Cardiac septum (tissue), 1 donor: ENCODE results near the gene ZNF148. TPM values are rescaled to one million over a fixed set of nuclear protein-coding genes. Genes with fewer than 3 reads are reported as not detected.

Experiments
- DNase-seq: peaks from one replicate; pipeline ENCODE4 v3.0.0-alpha.2; 2020; ENCODE audit warnings: low spot score
- intact Hi-C: fragments of 100-400 bp; cut with DNase I; formaldehyde crosslinking; loops from one replicate; pipeline ENCODE4 v1.14.0; 2022
- total RNA-seq: library from RNA; stranded (reverse); fragmentation: NEBNext Ultra II Directional; extraction: Animal tissue kit (Norgen Biotek cat#: 25700); gene quantifications from one replicate; pipeline ENCODE4 v1.2.1, GENCODE V29; 2021
- donor health status: DM: no; HTN: no; CAD: no.

Gene ZNF148
- total RNA-seq, 1 donor from 2014 or later, result 44.2 TPM

DNA sequence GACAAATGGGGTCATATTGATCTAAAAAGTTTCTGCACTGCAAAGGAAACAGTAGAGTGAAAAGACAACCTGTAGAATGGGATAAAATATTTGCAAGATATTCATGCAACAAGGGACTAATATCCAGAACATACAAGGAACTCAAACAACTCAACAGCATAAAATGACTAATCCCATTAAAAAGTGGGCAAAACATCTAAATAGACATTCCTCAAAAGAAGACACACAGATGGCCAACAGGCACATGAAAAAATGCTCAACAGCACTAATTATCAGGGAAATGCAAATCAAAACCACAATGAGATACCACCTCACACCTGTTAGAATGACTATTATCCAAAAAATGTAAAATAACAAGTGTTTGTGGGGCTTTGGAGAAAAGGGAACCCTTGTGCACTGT is 171.4 kb downstream of the ZNF148 start:
- intact Hi-C loops, result no loop called here

DNA sequence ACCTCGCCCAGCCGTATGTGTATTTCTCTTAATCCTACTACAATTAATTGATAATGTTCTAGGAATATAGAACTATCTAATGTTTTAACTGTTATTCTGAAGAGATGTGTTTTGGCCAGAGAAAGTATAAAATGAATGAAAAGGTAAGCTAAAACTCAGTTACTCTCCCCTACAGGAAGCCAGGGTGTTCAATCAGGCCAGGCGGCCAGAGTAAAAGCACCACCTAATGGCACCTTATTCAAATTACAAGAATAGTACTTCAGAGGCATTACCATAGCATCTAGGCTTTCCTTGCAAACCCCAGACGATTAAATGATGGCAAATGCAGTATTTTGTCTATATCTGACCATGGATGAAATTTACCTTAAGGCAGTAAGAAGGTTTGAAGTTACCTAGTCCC is 172.9 kb downstream of the ZNF148 start:
- intact Hi-C loops, result no loop called here
- DNase-seq, result no peak

More for the DNA sequence above, 171.4 kb downstream of the ZNF148 start:
- no peak for DNase-seq

DNA sequence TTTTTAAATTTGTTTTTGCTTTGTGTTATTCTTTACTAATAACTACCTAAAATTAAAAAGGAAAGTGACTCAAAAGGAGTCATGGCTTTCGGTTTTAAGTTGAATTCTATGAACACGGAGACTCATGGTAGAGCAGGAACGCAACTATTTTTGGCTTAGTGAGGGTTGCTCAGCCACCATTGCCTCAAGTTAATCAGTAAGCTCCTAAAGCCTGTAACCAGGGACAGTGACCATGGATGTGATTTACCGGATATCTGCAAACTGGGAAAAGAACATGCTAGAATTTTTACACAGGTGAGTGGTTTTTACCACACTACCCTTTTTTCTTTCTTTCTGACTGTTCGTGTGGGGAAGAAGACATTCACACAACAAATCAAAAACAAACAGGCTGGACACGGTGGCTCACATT is 174.4 kb downstream of the ZNF148 start:
- intact Hi-C loops, result no loop called here
- DNase-seq, result no peak

DNA sequence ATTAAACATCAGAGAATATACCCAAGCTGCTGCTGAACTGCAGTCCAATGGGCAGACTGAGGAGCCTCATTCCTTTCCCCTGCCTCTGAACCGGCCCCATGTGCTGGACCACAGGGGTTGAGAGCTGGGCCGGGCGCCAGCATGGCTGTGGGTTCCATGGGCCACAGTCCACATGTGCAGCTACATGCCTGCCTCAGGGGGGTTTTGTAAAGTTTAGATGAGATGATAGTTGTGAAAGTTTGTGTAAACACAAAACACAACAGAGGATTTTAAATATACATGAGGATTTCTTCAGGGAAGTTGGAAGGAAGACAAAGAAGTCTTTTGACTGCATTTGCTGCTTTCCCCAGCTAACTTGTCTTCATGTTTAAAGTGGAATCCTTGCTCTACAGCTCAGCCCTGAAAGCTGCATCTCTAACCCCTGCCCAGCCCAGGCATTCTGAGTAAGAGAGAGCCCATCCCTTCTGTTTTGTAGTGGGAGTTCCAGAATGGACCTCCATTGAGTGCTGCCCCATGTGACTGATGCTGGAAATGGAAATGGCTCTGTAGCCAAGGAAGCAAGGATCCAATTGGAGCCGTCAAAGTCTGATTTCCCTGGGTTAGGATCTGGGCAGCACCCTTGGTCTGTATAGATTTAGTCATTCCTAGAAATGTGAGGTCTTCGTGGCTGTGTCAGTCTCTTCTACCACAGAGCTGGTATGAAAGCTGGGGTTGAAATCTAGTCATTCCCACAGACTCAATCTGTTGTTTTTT is 180.1 kb downstream of the ZNF148 start:
- DNase-seq, result no peak
- intact Hi-C loops, result no loop called here

DNA sequence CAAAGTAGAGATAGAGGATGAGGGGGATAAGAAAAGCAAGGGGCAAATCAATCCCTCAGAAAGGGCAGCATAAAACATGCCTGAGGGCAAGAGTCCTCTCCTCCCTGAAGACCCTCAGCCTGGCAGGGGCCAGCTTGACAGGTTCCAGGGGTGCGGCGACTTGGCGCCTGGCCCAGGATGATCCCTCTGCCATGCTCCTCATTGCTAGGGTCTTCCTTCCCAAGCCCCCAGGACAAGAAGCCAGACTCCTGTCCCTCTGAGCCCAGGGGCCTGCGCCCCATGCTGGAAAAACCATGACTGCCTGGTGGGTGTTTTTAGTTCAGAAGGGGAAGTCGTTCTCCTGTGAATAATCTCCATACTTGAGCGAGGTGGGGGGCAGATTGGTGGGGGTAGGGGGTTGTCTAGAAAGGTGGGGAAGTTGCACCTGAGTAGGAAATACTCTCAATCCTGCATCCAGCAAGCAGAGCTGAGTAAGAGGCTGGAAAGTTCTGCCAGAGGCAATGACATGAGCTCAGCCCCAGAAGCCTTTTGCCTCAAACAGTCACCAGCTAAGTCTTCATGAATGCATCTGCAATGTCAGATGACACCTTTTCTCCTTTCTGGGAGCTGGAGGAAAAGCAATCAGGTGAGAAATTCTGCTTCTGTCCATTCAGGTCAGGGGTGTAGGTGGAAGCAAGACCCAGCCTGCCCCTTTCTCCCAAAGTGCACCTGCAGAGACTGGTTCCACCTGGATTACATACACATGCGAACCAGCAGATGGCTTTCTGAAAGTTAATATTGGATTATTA is 180.9 kb downstream of the ZNF148 start:
- intact Hi-C loops, result no loop called here

DNA sequence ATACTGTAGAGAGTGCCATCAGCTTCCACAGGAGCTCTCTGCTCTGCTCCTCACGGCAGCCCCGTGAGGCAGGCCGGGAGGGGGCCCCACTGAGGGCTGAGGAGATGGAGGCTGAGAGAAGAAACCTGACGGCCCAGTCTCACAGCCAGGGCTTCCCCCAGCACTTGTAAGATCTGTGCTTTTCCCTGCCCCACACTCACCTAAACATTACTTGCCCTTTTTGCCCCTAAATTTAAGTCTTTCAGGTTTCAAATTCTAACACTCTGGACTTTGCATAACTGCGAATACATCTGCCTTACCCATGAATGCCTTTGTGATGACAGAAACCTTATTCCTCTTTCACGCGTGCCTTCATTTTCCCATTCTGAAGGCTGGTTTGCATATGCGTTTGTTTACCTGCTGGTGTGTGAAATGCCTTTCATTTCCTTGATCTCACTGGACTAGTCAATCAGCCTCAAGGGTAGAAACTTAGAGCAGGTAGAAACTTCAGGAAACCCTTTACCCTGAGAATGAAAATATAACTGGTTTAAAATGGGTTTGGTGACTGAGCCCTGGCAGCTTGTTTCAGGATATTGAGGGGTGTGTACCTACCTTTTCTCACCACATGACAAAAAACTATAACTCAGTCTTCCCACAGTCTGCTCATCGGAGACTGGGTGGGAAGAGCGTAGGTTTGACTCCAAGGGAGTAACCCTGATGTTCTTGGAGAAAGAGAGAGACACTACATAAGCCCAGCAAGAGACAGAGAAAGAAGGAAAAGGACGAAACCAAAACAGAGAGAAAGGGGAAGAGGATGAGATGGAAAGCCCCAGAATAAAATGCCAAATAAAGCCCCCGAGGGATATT is 182.7 kb downstream of the ZNF148 start:
- intact Hi-C loops, result no loop called here
- no peak for DNase-seq

More for the DNA sequence above, 180.9 kb downstream of the ZNF148 start:
- no peak for DNase-seq

DNA sequence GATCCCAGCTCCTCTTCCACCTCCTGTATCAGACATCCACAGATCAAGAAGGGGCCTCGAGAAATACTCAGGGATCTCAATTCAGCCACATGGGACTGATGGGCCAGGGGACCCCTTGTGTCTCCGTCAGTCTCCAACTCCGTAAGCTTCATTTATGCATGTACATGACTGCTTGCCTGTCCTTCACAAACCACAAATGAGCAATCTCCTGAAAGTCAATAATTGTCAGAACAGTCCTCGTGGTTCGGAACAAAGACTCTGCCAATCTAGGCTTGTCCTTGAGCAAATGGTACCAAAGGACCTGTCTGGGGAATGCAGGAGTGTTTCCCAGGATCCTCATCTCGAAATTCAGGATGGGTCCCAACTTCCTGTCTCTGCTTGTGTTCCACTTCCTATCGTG is 183.4 kb downstream of the ZNF148 start:
- intact Hi-C loops, result no loop called here
- no peak for DNase-seq

DNA sequence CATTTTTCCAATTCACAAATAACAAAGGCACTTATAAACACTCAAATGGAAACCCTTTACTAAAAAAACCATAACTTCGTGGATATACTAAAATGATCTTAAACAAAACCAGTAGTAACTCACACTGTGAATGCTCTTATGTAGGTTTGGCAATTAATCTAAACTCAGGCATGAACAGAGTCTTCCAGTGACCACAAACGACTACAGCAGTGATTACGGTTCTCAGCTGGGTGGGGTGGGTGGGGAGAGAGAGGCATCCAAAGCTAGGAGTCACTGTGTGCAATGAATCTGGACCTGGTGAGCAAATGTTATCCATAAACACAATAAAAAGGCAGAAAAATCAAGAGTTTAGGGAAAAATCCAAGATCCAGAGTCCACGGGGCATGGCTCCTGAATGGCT is 183.9 kb downstream of the ZNF148 start:
- intact Hi-C loops, result no loop called here
- DNase-seq, result no peak

DNA sequence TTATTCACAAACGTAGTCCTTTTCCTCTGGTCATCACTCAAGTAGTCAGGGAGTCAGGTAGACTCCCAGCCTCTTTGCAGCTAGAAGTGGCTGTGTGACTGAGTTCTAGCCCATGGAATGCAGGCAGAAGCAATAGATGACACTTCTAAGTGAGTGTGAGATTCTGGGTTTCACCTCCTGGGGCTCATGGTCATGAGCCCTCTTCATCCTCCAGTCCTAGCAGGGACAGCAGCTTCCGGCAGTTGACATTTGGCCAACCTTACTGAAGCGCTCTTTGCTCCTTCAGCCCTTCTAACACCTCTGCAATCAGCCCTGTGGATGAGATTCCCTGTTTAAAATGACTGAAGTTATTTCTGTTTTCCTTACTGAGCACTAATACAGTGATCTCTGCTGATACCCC is 184.3 kb downstream of the ZNF148 start:
- intact Hi-C loops, result no loop called here
- no peak for DNase-seq

DNA sequence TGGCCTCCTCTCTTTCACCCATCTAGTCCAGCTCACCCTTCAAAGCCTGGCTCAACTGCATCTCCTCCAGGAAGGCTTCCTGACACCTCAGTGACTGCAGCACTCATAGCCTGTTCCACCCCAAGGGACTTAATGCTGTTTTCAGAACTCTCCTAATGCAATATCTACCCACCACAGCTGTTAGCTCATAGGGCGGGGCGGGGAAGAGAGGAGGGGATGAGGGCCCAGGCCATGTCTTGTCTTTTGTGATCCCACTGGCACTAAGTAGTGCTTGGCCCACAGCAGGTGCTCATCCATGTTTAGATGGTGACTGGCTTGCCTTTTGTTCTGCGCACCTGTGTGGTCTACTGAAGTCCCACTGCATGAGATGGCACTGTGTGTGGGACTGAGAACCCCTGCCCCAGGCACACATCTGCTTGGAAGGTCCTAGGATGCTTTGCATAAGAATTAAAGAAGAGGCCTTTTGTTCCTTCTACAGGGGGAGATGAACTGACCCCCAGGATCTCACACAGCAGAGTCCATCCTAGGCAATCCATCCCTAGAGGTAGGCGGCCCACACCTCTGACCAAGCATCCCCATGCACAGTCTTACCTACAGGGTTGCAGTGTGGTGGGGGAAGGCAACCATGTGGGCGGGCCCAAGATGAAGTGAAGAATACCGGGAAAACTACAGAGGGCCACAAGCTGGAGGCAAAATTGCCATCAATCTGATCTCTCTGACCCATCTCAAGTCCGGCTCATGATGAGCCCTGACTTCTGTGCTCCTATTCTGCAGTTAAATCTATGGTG is 185.6 kb downstream of the ZNF148 start:
- intact Hi-C loops, result no loop called here
- DNase-seq, result no peak

DNA sequence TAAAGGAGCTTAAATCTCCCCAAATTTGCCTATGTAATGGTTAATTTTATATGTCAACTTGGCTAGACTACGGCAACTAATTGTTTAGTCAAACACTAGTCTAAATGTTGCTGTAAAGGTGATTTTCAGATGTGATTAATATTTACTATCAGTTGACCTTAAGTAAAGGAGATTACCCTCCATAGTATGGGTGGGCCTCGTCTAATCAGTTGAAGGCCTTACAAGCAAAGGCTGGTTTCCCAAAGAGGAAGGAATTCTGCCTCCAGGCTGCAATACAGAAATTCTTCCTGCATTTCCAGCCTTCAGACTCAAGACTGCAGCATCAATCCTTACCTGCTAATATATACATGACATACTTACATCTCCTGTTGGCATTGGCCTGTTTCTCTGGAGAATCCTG is 186.2 kb downstream of the ZNF148 start:
- intact Hi-C loops, result no loop called here
- no peak for DNase-seq

DNA sequence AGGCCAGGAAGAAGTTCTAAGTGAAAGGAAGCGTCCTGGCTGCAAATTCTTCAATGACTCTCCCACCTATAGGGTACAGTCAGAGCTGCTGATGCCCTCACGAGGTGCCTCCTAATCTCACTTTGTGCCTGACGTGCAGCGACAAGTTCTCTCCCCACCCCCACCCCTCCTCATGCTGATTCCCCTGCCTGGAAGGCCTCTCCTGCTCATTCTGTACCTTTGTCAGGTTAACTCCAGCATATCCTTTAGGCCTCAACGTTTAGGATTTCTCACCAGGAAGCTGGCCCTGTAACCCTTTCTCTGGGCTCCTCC is 187.6 kb downstream of the ZNF148 start:
- intact Hi-C loops, result no loop called here

DNA sequence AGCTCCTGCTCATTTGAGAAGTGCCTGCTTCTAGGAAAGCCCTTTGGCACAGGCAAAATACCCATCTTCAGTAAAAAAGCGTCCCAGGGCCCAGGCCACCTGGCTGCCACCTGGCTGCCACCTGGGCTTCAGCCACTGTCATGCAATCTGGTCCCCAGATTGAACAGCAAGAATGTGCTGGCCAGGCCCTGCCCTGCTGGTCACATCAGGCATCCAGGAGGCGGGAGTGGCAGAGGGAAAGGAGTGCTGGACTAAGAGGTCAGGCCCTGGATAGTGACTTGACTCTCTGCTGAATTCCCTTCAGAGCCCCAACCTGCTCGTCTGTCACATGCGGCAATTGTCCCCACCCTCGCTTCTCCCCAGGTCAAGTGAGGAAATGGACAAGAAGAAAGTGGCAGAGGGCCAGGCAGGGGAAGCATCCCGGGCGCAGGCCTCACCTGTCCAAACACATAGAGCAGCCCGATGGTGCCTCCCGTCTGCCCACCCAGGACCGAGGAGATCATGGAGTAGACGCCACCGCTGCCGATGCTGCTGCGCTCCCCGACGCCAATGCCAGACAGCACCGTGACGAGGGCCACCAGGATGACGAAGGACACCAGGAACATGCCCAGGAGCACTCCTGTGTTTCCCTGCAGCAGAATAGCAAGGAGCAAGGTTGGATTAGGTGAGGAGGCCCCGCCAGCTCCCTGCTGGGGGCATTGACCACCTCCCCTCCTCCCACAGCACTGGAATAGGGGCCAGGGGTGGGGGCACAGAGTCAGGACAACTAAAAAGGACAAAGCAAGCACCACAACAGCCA is 188.1 kb downstream of the ZNF148 start:
- intact Hi-C loops, result no loop called here
- no peak for DNase-seq

More for the DNA sequence above, 187.6 kb downstream of the ZNF148 start:
- no peak for DNase-seq

DNA sequence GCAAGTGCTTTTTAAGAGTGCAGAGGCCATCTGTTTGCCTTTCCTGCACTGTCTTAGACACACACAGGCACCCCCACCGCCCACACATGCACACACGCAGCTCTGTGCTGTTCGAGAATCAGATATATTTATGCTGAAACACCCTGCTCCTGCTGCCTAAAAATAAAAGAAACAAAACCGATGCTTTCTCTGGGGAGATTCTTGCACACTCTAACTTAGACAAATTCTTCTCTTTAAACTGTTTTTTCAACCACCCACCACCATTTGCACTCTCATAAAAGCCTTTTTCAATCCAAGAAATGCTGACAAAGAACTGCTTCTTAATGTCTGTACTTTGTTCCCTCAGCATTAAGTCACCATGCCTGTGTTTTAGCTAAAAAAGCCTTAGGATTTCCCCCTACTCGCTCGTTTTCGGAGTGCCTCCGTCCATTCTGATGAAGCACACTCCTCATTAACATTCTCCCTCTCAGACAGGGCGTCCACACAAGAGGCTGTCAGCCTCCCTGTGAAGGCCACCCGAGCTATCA is 188.8 kb downstream of the ZNF148 start:
- intact Hi-C loops, result no loop called here
- no peak for DNase-seq

DNA sequence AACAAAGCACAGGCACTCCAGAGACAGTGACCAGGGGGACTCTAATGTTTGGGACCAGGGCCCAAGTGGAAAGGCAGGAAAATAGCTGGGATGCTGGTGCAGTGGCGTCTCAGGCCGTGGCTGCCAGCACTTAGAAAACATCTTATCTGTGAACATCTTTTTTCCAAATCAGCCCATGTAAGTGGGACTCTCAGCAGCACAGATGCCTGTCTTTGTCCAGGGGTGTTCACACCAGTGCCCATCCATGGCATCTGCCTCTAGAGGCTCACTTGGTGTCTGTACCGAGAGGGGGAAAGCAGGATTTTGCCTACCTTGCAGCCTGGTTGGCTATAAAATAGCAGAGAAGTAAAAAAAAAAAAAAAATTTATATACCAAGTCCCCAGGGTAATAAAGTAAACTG is 189.3 kb downstream of the ZNF148 start:
- no peak for DNase-seq
- intact Hi-C loops, result no loop called here

DNA sequence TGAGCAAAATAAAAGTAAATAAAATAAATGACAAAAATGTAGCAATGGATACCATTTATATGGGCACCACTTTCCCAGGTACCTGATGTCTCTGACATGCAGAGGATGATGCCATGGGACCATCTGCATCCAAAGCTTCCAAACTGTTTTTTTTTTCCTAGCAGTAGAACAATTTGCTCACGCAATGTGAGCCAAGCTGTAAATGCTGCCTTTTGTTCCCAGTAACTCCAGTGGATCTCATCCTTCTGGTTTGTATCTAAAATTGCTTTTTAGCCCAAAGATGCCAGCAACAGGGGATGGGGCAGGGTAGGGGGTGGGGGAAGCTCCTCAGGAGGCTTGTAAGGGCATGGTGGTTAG is 195.3 kb downstream of the ZNF148 start:
- intact Hi-C loops, result no loop called here
- DNase-seq, result no peak

DNA sequence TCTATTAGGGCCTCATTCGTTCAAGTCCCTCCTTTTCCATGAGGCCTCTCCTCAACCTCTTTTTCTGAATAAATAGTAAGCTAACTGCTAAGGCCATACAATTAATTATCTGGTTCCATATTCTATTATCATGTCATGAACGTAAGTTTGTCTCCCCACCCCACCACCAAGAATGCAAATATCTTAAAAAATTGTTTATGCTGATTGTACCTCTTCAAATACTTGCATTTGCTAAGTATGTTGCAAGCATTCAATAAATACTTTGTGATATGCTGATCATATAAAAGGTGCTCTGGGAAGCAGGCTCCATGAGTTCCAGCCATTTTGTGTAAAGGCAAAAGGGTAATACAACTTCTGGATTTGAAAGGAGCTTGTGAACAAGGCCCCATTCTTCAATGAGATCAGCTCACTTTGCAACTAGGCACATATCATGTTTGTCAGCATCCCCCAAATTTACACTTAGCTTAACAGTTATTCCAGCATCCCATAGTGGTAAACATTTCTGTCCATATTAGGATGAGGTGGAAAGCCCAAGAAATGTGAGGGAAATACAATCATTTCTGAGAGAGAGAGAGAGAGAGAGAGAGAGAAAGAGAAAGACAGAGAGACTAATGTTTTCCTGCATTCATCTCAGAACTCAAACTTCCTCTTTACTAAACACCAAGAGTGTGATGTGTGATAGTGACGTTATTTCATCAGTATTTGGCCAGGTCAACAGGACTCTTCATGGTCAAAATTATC is 195.8 kb downstream of the ZNF148 start:
- no peak for DNase-seq
- intact Hi-C loops, result no loop called here

DNA sequence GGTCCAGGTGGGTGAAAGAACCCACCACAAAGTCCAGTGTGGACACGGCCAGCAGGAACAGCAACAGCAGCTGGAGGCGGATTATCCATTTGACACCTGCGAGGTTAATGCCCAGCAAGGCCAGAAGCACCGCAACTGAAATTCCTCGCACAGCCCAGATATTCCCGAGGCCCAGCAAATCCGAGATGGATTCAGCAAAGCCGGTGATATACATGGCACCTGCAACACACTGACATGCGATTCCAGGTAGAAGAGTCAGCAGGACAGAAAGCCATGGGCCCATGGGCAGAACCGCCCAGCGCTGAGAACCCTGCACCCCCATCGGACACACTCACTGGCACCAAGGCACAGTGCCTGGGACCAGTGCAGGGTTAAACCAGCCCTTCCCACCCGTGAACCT is 197.4 kb downstream of the ZNF148 start:
- DNase-seq, result no peak
- intact Hi-C loops, result no loop called here
